Measurements from ENCODE around the gene ICAM1. TPM values are rescaled to one million over a fixed set of nuclear protein-coding genes. Genes with fewer than 3 reads are reported as not detected.

Gene ICAM1
- total and polyA plus RNA-seq, 2 donors: 18.2 to 24.6 TPM

DNA sequence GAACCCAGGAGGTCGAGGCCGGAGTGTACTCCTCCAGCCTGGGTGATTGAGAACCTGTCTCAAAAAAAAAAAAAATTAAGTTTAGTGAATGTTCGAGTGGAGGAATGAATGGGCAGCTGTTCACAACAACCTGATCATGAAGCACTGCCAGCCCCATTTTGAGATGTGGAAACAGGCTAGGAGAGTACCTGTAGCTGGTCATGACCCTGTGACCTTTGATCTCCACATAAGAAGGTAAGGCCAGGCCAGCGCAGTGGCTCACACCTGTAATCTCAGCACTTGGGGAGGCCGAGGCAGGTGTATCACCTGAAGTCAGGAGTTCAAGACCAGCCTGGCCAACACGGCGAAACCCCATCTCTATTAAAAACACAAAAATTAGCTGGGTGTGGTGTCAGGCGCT lies 54.8 kb downstream of the ICAM1 start:
- H3K9me3 ChIP-seq (ENCODE audit: control insufficient read depth in 2 of 2, insufficient read depth in 1 of 2, low read length in 1 of 2): no peaks in the 10 kb centered on the region
- 98% methylated on average over 8 of the region's 8 CpGs for WGBS

DNA sequence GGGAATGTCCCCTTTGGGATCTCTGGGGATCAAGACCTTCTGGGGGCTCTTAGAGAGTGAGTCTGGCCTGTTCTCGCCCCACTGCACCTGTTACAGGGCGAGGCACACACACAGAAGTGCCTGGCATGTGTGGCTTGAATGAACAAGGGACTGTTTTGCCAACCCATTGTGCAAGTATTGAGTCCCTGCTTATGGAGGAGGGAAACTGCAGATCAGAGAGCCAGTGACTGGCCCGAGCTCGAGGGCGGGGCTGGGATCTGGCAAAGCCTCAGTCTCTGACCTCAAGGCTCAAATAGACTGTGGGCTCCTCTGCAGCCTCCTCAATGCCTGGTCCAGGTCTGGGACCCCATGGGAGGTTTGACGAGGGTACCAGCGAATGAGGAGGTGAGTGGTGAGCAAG lies 56.9 kb downstream of the ICAM1 start:
- 97% methylated on average over 7 of the region's 7 CpGs for WGBS
- Histone ChIP-seq H3K4me3 (ENCODE audit: low read length in 2 of 2) (no peak overlapping the region), H3K27me3 (ENCODE audit: control insufficient read depth in 2 of 2, insufficient read depth in 1 of 2, low read length in 1 of 2) (no peaks in the 10 kb centered on the region), H3K27ac (ENCODE audit: low read depth in 1 of 2, low read length in 1 of 2) (no peak overlapping the region), H3K9me3 (ENCODE audit: control insufficient read depth in 2 of 2, insufficient read depth in 1 of 2, low read length in 1 of 2) (no peaks in the 10 kb centered on the region), H3K36me3 (ENCODE audit: control insufficient read depth in 2 of 2, insufficient read depth in 2 of 2, low read length in 1 of 2) (peaks cover 77 to 91% of the 10 kb centered on the region in 2 donors), H3K4me1 (ENCODE audit: control insufficient read depth in 2 of 2, insufficient read depth in 2 of 2, low read length in 2 of 2) (peaks cover 10% of the 10 kb centered on the region in 2 donors)
- DNase-seq (ENCODE audit: low read depth in 6 of 9, low spot score in 9 of 9): no peak

More for the DNA sequence above, 54.8 kb downstream of the ICAM1 start:
- H3K27ac ChIP-seq (ENCODE audit: low read depth in 1 of 2, low read length in 1 of 2): no peak overlapping the region
- H3K36me3 ChIP-seq (ENCODE audit: control insufficient read depth in 2 of 2, insufficient read depth in 2 of 2, low read length in 1 of 2): peaks cover 98% of the 10 kb centered on the region in 2 donors
- H3K27me3 ChIP-seq (ENCODE audit: control insufficient read depth in 2 of 2, insufficient read depth in 1 of 2, low read length in 1 of 2): no peaks in the 10 kb centered on the region
- H3K4me3 ChIP-seq (ENCODE audit: low read length in 2 of 2): no peak overlapping the region
- DNase-seq (ENCODE audit: low read depth in 6 of 9, low spot score in 9 of 9): no peak
- no peaks in the 10 kb centered on the region for H3K4me1 ChIP-seq (ENCODE audit: control insufficient read depth in 2 of 2, insufficient read depth in 2 of 2, low read length in 2 of 2)

DNA sequence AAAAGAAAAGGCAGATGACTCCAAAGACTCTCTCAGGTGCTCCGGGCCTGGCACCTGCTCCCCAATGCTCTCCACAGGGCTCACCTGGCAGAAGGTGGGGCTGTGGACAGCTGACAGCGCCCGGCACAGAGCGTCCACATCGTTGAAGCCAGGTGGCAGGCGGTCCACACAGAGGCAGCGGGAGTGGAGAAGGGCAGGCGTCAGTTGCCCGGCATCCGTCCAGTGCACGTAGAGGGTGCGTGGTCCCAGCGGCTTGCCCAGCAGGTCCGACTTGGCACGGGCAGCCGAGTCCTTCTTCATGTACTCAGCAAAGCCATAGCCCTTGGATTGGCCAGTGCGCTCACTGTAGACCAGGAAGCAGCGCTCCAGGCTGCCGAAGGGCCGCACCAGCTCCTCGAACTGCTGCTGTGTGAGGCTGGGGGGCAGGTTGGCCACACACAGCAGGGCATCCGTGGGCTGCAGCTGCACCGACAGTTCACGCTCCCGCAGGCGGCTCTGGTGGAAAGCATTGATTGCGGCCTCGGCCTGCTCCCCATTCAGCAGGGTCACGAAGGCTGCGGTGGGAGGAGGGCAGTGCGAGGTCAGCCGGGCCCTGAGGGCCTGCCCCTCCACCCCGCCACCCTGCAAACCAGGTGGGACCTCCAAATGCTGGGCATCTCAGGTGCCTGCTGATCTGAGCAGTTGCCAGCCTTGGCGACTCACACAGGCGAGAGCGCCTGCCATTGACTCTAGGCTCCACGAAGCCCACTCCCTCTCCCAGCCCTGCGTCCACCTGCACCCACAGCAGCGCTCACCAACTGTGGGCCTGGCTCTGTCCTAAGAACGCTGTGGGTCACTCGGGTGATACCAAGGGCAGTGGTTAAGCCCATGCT lies 57.9 kb downstream of the ICAM1 start:
- no peak overlapping the region for H3K27ac ChIP-seq (ENCODE audit: low read depth in 1 of 2, low read length in 1 of 2)
- H3K4me3 ChIP-seq (ENCODE audit: low read length in 2 of 2): no peak overlapping the region
- no peak for DNase-seq (ENCODE audit: low read depth in 6 of 9, low spot score in 9 of 9)
- H3K9me3 ChIP-seq (ENCODE audit: control insufficient read depth in 2 of 2, insufficient read depth in 1 of 2, low read length in 1 of 2): no peaks in the 10 kb centered on the region
- H3K27me3 ChIP-seq (ENCODE audit: control insufficient read depth in 2 of 2, insufficient read depth in 1 of 2, low read length in 1 of 2): no peaks in the 10 kb centered on the region
- peaks cover 12 to 13% of the 10 kb centered on the region in 2 donors for H3K4me1 ChIP-seq (ENCODE audit: control insufficient read depth in 2 of 2, insufficient read depth in 2 of 2, low read length in 2 of 2)
- 98% methylated on average over 41 of the region's 41 CpGs for WGBS
- peaks cover 67 to 81% of the 10 kb centered on the region in 2 donors for H3K36me3 ChIP-seq (ENCODE audit: control insufficient read depth in 2 of 2, insufficient read depth in 2 of 2, low read length in 1 of 2)

DNA sequence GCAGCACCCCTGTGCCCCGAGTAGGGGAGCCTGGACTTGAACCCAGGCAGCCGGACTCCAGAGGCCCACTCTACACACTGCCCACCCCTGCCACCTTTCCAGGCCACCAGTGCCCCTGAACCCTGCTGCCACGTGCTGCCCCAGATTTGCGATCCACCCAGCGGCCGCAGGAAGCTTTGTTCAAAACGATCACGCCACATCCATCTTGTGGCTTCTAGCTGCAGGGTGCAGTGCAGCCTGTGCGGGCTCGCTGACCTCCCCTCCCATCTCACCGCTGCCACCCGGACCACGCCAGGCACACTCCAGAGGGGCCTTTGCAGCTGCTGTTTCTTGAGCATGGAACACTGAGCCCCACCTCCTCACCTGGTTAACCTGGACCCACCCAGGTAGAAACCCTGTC lies 58.6 kb downstream of the ICAM1 start:
- peaks cover 63 to 77% of the 10 kb centered on the region in 2 donors for H3K36me3 ChIP-seq (ENCODE audit: control insufficient read depth in 2 of 2, insufficient read depth in 2 of 2, low read length in 1 of 2)
- no peak for DNase-seq (ENCODE audit: low read depth in 6 of 9, low spot score in 9 of 9)
- H3K4me1 ChIP-seq (ENCODE audit: control insufficient read depth in 2 of 2, insufficient read depth in 2 of 2, low read length in 2 of 2): peaks cover 17 to 20% of the 10 kb centered on the region in 2 donors
- H3K27ac ChIP-seq (ENCODE audit: low read depth in 1 of 2, low read length in 1 of 2): no peak overlapping the region
- no peaks in the 10 kb centered on the region for H3K27me3 ChIP-seq (ENCODE audit: control insufficient read depth in 2 of 2, insufficient read depth in 1 of 2, low read length in 1 of 2)
- WGBS: 98% methylated on average over 13 of the region's 13 CpGs
- no peaks in the 10 kb centered on the region for H3K9me3 ChIP-seq (ENCODE audit: control insufficient read depth in 2 of 2, insufficient read depth in 1 of 2, low read length in 1 of 2)
- no peak overlapping the region for H3K4me3 ChIP-seq (ENCODE audit: low read length in 2 of 2)

DNA sequence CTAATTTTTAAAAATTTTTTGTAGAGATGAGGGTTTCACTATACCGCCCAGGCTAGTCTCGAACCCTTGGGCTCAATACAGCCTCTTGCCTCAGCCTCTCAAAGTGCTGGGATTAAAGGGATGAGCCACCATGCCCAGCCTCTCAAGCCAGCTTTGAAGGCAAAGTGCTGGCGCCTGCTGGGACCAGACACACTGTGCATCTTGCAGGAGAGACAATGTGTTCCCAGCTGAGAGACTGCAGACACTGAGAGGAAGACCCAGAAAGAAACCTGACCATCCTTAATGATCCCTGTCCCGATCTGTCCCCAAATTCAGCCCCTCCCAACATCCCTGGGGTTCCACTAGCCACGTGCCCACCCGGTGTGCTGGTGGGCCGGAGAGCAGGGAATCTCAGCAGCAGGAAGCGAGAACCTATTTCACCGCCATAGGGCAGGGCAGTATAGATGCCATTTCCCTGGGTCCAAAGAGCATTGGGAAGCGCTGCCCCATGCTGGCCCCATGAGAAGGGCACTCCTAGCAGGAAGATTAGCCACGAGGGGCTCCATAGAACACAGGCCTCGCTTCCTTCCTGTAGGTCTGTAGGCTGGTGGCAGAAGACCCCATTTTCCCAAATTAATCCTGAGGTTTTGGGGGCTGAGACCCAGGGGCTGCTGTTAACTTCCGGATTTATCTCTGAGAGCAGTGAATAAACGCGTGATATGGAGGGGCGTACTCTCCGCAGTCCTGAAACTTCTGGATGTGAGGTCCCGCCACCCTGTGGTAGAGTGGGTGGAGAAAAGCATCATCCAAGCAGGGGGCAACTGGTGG lies 61.4 kb downstream of the ICAM1 start:
- Histone ChIP-seq H3K4me1 (ENCODE audit: control insufficient read depth in 2 of 2, insufficient read depth in 2 of 2, low read length in 2 of 2) (peaks cover 17 to 29% of the 10 kb centered on the region in 2 donors), H3K36me3 (ENCODE audit: control insufficient read depth in 2 of 2, insufficient read depth in 2 of 2, low read length in 1 of 2) (peaks cover 51 to 62% of the 10 kb centered on the region in 2 donors), H3K4me3 (ENCODE audit: low read length in 2 of 2) (peak overlapping the region; percentile 72 to 82), H3K9me3 (ENCODE audit: control insufficient read depth in 2 of 2, insufficient read depth in 1 of 2, low read length in 1 of 2) (peaks cover 0 to 4% of the 10 kb centered on the region in 2 donors), H3K27ac (ENCODE audit: low read depth in 1 of 2, low read length in 1 of 2) (peak overlapping the region; percentile 94 to 95), H3K27me3 (ENCODE audit: control insufficient read depth in 2 of 2, insufficient read depth in 1 of 2, low read length in 1 of 2) (no peaks in the 10 kb centered on the region)
- 50% methylated on average over 18 of the region's 18 CpGs for WGBS
- DNase-seq (ENCODE audit: low read depth in 6 of 9, low spot score in 9 of 9): no peak

DNA sequence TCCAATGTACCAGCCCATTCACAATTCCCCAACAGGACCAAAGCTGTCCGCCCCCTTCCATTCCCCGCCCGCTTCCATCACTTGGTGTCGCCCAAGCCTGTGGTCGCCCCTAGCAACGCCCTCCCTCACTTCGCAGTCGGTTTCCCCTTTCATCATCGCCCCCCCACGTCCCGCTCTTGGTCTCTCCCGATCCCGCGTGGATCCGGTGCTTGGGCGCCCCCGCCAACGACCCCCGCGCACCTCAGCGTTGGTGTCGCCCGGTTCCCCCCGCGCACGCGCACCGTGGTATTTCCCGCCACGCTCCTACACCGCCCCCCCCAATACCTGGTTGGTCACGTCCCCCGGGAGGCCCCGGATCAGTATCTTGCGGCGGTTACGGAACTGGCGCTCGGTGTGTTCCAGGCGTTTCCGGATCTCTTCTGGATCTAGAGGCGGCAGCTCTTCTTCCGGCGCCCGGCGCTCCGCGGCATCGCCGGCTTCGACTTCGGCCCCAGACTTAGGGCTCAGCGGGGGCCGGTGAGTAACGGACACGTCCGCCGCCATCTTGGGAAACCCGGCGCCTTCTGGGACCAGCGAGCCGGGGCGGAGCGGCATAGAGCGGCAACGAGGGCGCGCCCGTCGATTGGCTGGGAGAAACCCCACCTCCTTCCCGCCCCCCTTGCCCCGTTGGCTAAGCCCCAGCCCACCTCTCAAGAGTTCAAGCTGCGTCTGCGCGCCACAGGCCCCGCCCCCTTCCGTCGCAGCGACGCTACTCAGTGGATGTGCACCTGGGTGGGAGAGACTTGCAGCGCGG lies 62.2 kb downstream of the ICAM1 start, which contains the start of gene RAVER1:
RAVER1 (minus strand) TSS at position 565 of the 793 bp plus-strand sequence; CDS start at position 543, 22 bp downstream.
- Histone ChIP-seq H3K9me3 (ENCODE audit: control insufficient read depth in 2 of 2, insufficient read depth in 1 of 2, low read length in 1 of 2) (peaks cover 0 to 4% of the 10 kb centered on the region in 2 donors), H3K4me1 (ENCODE audit: control insufficient read depth in 2 of 2, insufficient read depth in 2 of 2, low read length in 2 of 2) (peaks cover 17 to 29% of the 10 kb centered on the region in 2 donors), H3K27me3 (ENCODE audit: control insufficient read depth in 2 of 2, insufficient read depth in 1 of 2, low read length in 1 of 2) (no peaks in the 10 kb centered on the region), H3K36me3 (ENCODE audit: control insufficient read depth in 2 of 2, insufficient read depth in 2 of 2, low read length in 1 of 2) (peaks cover 43 to 54% of the 10 kb centered on the region in 2 donors), H3K4me3 (ENCODE audit: low read length in 2 of 2) (peak within 1 kb of the TSS; percentile 72 to 82), H3K27ac (ENCODE audit: low read depth in 1 of 2, low read length in 1 of 2) (peak within 1 kb of the TSS; percentile 94 to 95)
- under 1% methylated on average over 82 of the region's 82 CpGs for WGBS
- DNase-seq (ENCODE audit: low read depth in 6 of 9, low spot score in 9 of 9): peak; percentile 92 to 99 (median 97)

DNA sequence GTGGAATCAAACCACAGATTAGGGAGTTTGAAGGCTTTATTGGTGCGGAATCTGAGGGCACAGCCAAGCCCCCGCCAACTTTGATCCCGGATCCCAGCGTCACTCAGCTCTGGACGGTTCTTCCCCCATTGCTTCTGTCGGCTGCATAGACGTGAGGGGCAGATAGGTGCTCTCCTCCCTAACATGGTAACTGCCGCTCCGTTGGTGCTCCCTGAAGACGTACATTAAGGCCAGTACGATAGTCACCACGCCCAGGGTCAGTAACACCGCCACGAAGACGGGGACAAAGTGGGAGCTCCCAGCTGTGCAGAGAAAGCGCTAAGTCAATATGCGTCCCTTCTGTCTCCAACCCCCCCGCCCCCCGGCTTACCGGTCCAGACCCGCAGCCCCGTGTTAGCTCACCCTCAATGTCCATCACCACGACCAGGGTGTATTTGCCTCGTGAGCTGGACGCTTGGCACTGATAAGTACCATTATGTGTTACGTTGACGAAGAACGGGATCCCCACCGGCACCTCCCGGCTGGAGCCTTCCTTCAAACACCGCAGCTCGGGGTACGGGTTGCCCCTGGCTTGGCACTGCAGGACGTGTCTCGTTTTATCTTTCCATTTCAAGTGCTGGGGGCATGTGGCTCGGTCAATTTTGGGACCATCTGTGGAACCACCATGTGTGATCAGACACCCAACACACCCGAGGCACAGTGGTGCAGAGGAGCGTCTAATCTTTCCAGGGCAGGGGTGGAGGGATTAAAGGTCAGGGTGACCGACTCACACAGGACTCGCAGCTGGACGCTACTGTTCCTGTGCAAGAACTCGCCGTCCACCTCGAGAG lies 63.1 kb downstream of the ICAM1 start:
- no peak for DNase-seq (ENCODE audit: low read depth in 6 of 9, low spot score in 9 of 9)
- H3K9me3 ChIP-seq (ENCODE audit: control insufficient read depth in 2 of 2, insufficient read depth in 1 of 2, low read length in 1 of 2): peaks cover 0 to 4% of the 10 kb centered on the region in 2 donors
- whole genome bisulfite sequencing: 69% methylated on average over 44 of the region's 44 CpGs

More for the DNA sequence above, 63.1 kb downstream of the ICAM1 start:
- Histone ChIP-seq H3K4me3 (ENCODE audit: low read length in 2 of 2) (peak overlapping the region; percentile 72 to 82), H3K27ac (ENCODE audit: low read depth in 1 of 2, low read length in 1 of 2) (peak overlapping the region; percentile 81 to 93), H3K36me3 (ENCODE audit: control insufficient read depth in 2 of 2, insufficient read depth in 2 of 2, low read length in 1 of 2) (peaks cover 35 to 45% of the 10 kb centered on the region in 2 donors), H3K27me3 (ENCODE audit: control insufficient read depth in 2 of 2, insufficient read depth in 1 of 2, low read length in 1 of 2) (no peaks in the 10 kb centered on the region), H3K4me1 (ENCODE audit: control insufficient read depth in 2 of 2, insufficient read depth in 2 of 2, low read length in 2 of 2) (peaks cover 22 to 35% of the 10 kb centered on the region in 2 donors)

Data from thymus (tissue), 11 donors.